Uterus (tissue), 2 donors: ENCODE measurements around the gene SARDH.

Source experiments
- POLR2A ChIP-seq, 2 donors: fragments of 450-650 bp; IDR thresholded peaks; one replicate each; pipeline ENCODE4 v1.6.1; 2016; ENCODE audit warnings: antibody characterized with exemption in 2 of 2, mild to moderate bottlenecking in 1 of 2, moderate library complexity in 1 of 2
- TF ChIP-seq, protein P1 (sequence below), 4 experiments: fragments of 200-600 bp in 2 of 4; fragments of 450-650 bp in 2 of 4; sonication (generic) in 2 of 4; IDR thresholded peaks; one replicate each; pipeline ENCODE4 v1.5.1; 2016 to 2019; ENCODE audit warnings: antibody characterized with exemption in 4 of 4, mild to moderate bottlenecking in 2 of 4, moderate library complexity in 1 of 4

DNA sequence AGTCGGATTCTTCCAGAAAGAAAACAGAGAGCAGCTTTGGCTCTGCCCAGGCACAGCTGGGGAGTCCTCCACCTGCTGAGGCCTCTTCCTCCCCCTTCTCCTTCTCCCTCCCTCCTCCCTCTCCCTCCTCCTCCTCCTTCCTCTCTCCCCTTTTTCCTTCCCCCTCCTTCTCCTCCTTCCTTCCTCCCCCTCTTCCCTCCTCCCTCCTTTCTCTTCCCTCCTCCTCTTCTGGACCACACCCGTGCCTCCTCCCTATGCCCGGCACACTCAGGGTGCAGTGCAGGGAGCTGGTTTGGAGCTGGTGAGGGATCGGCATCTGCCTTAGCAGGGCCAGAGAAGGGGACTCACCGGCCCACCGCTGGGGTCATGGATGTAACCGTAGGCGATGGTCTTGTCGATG is 71.8 kb downstream of the SARDH start:
- TF ChIP-seq POLR2A (IDR thresholded peaks at IDR 0.05): no peak
- TF ChIP-seq, protein P1, sequence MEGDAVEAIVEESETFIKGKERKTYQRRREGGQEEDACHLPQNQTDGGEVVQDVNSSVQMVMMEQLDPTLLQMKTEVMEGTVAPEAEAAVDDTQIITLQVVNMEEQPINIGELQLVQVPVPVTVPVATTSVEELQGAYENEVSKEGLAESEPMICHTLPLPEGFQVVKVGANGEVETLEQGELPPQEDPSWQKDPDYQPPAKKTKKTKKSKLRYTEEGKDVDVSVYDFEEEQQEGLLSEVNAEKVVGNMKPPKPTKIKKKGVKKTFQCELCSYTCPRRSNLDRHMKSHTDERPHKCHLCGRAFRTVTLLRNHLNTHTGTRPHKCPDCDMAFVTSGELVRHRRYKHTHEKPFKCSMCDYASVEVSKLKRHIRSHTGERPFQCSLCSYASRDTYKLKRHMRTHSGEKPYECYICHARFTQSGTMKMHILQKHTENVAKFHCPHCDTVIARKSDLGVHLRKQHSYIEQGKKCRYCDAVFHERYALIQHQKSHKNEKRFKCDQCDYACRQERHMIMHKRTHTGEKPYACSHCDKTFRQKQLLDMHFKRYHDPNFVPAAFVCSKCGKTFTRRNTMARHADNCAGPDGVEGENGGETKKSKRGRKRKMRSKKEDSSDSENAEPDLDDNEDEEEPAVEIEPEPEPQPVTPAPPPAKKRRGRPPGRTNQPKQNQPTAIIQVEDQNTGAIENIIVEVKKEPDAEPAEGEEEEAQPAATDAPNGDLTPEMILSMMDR (IDR thresholded peaks at IDR 0.05): no peak
